ENCODE measurements around the gene TSBP1. TPM values are rescaled to one million over a fixed set of nuclear protein-coding genes. Genes with fewer than 3 reads are reported as not detected.

Gene TSBP1
- total RNA-seq, 1 experiment from 2014 or later: not detected

GRCh38 chr6:32379545-32379944 is 7.8 kb upstream of the TSBP1 start:
- Histone ChIP-seq H3K79me2 (ENCODE audit: insufficient read depth, low read length) (no peaks in the 10 kb centered on the region), H3K4me1 (ENCODE audit: insufficient read depth, low read length) (no peaks in the 10 kb centered on the region), H4K5ac (ENCODE audit: insufficient read length, low read depth, low read length) (no peak overlapping the region), H3K14ac (ENCODE audit: insufficient read depth, low read length) (no peak overlapping the region), H4K20me1 (ENCODE audit: control insufficient read depth, insufficient read depth, insufficient read length) (no peaks in the 10 kb centered on the region), H2BK15ac (ENCODE audit: low read depth, low read length) (no peak overlapping the region), H3K4ac (ENCODE audit: low read depth, low read length) (no peak overlapping the region), H3T11ph (ENCODE audit: low read length) (no peak overlapping the region), H2AFZ (ENCODE audit: low read length) (no peak overlapping the region), H3K56ac (ENCODE audit: insufficient read length, low read depth, low read length) (no peak overlapping the region), H2BK5ac (ENCODE audit: insufficient read length, low read length) (no peak overlapping the region), H3K23me2 (ENCODE audit: insufficient read length, low read depth, low read length, poor library complexity, severe bottlenecking) (no peaks in the 10 kb centered on the region), H4K8ac (replicated peaks; ENCODE audit: insufficient read length, low read depth, low read length) (no peak overlapping the region), H3K9ac (ENCODE audit: extremely low read depth, insufficient read length, low read length) (no peak overlapping the region), H2BK120ac (ENCODE audit: low read depth, low read length, poor library complexity, severe bottlenecking) (no peak overlapping the region), H3K27ac (ENCODE audit: insufficient read length, low read depth, low read length) (no peak overlapping the region), H3K4me2 (ENCODE audit: insufficient read depth, insufficient read length, low read length) (no peak overlapping the region), H2AK5ac (ENCODE audit: insufficient read length, low read length) (no peak overlapping the region), H2BK20ac (ENCODE audit: low read depth, low read length, poor library complexity, severe bottlenecking) (no peak overlapping the region), H2BK12ac (ENCODE audit: insufficient read length, low read depth, low read length) (no peak overlapping the region), H3K23ac (ENCODE audit: insufficient read length, low read depth, low read length) (no peak overlapping the region), H3K18ac (ENCODE audit: insufficient read length, low read depth, low read length) (no peak overlapping the region), H3K79me1 (ENCODE audit: insufficient read depth, low read depth, low read length, poor library complexity, severe bottlenecking) (no peaks in the 10 kb centered on the region), H3K9me3 (ENCODE audit: control insufficient read depth, low read depth, low read length) (no peaks in the 10 kb centered on the region), H3K27me3 (ENCODE audit: insufficient read depth, low read length) (no peaks in the 10 kb centered on the region), H4K91ac (ENCODE audit: insufficient read length, low read depth, low read length) (no peak overlapping the region)
- Mint-ChIP-seq H3K4me3 (no peak overlapping the region), H3K27me3 (ENCODE audit: low read depth) (no peaks in the 10 kb centered on the region), H3K9me3 (peaks cover 2 to 5% of the 10 kb centered on the region in 2 experiments; a peak in 2 of 5 replicates), H3K4me1 (no peaks in the 10 kb centered on the region), H3K36me3 (ENCODE audit: insufficient read depth in 1 of 3, low read depth in 3 of 3) (0 out of 7 replicates have a peak, but pooled peaks cover 0 to 2% (median 0%) of the 10 kb centered on the region in 3 experiments), H3K27ac (no peak overlapping the region)
- TF ChIP-seq, protein P1, sequence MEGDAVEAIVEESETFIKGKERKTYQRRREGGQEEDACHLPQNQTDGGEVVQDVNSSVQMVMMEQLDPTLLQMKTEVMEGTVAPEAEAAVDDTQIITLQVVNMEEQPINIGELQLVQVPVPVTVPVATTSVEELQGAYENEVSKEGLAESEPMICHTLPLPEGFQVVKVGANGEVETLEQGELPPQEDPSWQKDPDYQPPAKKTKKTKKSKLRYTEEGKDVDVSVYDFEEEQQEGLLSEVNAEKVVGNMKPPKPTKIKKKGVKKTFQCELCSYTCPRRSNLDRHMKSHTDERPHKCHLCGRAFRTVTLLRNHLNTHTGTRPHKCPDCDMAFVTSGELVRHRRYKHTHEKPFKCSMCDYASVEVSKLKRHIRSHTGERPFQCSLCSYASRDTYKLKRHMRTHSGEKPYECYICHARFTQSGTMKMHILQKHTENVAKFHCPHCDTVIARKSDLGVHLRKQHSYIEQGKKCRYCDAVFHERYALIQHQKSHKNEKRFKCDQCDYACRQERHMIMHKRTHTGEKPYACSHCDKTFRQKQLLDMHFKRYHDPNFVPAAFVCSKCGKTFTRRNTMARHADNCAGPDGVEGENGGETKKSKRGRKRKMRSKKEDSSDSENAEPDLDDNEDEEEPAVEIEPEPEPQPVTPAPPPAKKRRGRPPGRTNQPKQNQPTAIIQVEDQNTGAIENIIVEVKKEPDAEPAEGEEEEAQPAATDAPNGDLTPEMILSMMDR (conservative IDR thresholded peaks at IDR 0.05): no peak
- no peak for DNase-seq
- no CpG with 5 or more reads among the region's 2 CpGs for WGBS (ENCODE audit: extremely low coverage, insufficient read length, low lambda C conversion rate)

Measured in H9 (cell line).